GM19240 (cell line): ENCODE measurements around the gene MYMK.

Source experiments
- DNase-seq: peaks from one replicate; pipeline ENCODE4 v3.0.0; 2011; ENCODE audit warnings: low spot score; ENCODE audit not compliant: insufficient read length

The MYMK gene

GRCh38 chr9:133505186-133505830 is 19.5 kb downstream of the MYMK start:
- no peak for DNase-seq

GRCh38 chr9:133502112-133502511 is 22.6 kb downstream of the MYMK start:
- DNase-seq: no peak

GRCh38 chr9:133499892-133500270 is 24.9 kb downstream of the MYMK start:
- DNase-seq: no peak

- no peak for DNase-seq
Measured at GRCh38 chr9:133499132-133499891, 25.4 kb downstream of the MYMK start.

- DNase-seq: no peak
Measured at GRCh38 chr9:133496861-133497842, 27.6 kb downstream of the MYMK start.

- no peak for DNase-seq
Measured at GRCh38 chr9:133495327-133496293, 29.1 kb downstream of the MYMK start.

- DNase-seq: no peak
Measured at GRCh38 chr9:133494636-133495326, 30.0 kb downstream of the MYMK start.

- no peak for DNase-seq
Measured at GRCh38 chr9:133493845-133494540, 30.8 kb downstream of the MYMK start.

- no peak for DNase-seq
Measured at GRCh38 chr9:133493428-133493827, 31.3 kb downstream of the MYMK start.

GRCh38 chr9:133492061-133493021 is 32.4 kb downstream of the MYMK start:
- DNase-seq: no peak

- no peak for DNase-seq
Measured at GRCh38 chr9:133491656-133491925, 33.2 kb downstream of the MYMK start.

- no peak for DNase-seq
Measured at GRCh38 chr9:133490865-133491655, 33.7 kb downstream of the MYMK start.

GRCh38 chr9:133490201-133490681 is 34.5 kb downstream of the MYMK start:
- no peak for DNase-seq

GRCh38 chr9:133489253-133490190 is 35.2 kb downstream of the MYMK start:
- no peak for DNase-seq

- no peak for DNase-seq
Measured at GRCh38 chr9:133488686-133489252, 36.0 kb downstream of the MYMK start.

- no peak for DNase-seq
Measured at GRCh38 chr9:133487331-133487725, 37.4 kb downstream of the MYMK start.
